GM12874 (cell line): ENCODE data around the gene SELENOO.

Experiments used
- TF ChIP-seq, protein P1 (sequence below): IDR thresholded peaks from 2 replicates; pipeline ENCODE4 v1.5.1; 2011; ENCODE audit warnings: low read depth, mild to moderate bottlenecking, control low read depth, low read length, moderate library complexity; ENCODE audit not compliant: insufficient read depth

SELENOO gene

GRCh38 chr22:50253046-50253915 is 52.5 kb downstream of the SELENOO start:
- TF ChIP-seq, protein P1, sequence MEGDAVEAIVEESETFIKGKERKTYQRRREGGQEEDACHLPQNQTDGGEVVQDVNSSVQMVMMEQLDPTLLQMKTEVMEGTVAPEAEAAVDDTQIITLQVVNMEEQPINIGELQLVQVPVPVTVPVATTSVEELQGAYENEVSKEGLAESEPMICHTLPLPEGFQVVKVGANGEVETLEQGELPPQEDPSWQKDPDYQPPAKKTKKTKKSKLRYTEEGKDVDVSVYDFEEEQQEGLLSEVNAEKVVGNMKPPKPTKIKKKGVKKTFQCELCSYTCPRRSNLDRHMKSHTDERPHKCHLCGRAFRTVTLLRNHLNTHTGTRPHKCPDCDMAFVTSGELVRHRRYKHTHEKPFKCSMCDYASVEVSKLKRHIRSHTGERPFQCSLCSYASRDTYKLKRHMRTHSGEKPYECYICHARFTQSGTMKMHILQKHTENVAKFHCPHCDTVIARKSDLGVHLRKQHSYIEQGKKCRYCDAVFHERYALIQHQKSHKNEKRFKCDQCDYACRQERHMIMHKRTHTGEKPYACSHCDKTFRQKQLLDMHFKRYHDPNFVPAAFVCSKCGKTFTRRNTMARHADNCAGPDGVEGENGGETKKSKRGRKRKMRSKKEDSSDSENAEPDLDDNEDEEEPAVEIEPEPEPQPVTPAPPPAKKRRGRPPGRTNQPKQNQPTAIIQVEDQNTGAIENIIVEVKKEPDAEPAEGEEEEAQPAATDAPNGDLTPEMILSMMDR, result no peak

- TF ChIP-seq, protein P1, result no peak
Observed at GRCh38 chr22:50253941-50254340, 53.1 kb downstream of the SELENOO start.

DNA sequence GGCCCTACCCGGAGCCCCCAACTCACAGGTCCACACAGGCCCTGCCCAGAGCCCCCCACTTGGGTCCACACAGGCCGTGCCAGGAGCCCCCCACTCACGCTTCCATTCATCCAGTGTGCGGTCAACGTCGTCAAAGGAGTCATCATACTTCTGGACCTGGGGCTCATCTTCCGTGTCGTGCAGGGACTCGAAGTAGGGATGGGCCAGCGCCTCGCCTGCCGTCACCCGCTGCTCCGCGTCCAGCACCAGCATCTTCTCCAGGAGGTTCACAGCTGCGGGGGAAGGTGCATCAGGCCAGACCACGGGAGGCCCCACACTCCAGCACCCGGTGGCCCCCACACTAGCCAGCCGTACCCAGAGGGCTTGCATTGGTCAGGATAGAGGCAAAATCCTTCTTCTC is 54.3 kb downstream of the SELENOO start:
- TF ChIP-seq, protein P1, result no peak

DNA sequence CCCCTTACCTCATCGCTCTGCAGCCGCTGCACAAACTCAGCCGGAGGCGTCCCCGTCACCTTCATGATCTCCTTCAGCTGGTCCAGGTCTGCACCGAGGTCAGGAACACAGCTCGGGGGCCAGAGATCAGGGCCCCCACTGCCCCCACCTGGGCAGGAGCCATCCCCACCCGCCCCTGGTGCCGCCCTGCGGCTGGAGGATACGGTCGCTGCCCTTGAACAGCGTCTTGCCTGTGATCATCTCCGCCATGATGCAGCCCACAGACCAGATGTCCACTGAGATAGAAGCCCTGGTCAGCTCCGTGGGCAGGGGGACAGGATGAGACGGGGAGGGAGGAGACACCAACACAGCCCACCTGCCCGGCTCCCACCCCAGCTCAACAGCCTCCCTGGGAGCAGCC is 54.8 kb downstream of the SELENOO start:
- TF ChIP-seq, protein P1, result no peak

GRCh38 chr22:50256258-50256862 is 55.5 kb downstream of the SELENOO start:
- TF ChIP-seq, protein P1, result no peak

DNA sequence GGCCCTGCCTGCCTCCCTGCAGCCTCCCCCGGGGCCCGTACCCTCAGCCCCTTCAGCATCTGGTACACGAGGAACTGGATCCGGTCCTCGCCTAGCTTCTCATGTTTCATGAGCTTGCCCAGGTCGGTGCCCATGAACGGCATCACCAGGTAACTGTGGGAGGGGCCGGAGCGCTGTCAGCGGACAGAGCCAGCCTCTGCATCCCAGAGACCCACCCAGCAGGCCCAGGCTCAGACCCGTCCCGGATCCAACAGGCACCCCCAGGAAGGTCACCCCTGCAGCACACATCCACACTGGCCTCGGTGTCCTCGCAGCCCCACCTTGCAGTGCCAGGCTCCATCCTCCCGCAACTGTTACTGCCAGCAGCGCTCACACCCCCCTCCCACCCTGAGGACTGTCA is 56.2 kb downstream of the SELENOO start:
- TF ChIP-seq, protein P1, result no peak

DNA sequence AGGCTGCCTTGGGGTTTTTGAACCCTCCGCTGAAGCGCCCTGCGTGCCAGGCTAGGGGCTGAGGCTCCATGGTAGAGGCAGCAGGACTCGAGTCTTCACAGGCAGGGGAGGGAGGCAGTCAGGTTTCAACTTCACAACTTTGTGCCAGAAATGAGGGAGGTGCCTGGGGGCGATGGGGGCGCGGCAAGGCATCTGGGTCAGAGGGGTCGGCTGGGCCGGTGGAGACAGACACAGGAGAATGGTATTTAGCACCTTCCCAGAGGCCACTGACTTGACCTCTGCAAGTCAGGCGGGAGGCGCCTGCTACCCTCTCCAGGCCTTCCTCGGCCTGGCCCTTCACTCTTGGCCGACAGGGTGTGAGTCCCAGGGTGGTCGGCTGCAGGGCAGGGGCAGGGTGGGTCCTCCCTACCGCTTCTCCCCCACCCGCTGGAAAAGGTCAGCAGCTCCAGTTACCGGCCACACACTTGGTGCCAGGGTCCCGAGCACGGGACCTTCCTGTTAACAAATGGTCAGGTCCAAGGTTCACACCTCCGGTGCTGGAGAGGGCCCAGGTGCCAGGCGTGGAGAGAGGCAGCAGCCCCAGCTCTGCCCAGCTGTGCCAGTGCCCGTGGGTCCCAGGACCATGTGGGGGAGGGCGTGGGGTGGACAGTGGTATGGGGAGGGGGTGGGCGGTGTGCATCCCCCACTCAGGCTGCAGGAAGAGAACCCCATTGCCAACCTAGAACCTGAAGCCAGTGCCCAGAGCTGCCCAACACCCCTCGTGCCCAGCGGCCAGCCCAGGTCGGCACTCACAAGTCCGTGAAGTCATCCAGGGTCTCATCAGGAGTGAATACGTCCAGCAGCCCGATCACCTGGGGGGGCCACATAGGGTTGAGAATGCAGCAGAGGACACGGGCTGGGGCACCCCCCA is 56.9 kb downstream of the SELENOO start:
- TF ChIP-seq, protein P1, result no peak
